ENCODE data around the gene CCDC60. TPM values are rescaled to one million over a fixed set of nuclear protein-coding genes. Genes with fewer than 3 reads are reported as not detected.

The CCDC60 gene
- total and polyA plus RNA-seq, 8 donors, result not detected

DNA sequence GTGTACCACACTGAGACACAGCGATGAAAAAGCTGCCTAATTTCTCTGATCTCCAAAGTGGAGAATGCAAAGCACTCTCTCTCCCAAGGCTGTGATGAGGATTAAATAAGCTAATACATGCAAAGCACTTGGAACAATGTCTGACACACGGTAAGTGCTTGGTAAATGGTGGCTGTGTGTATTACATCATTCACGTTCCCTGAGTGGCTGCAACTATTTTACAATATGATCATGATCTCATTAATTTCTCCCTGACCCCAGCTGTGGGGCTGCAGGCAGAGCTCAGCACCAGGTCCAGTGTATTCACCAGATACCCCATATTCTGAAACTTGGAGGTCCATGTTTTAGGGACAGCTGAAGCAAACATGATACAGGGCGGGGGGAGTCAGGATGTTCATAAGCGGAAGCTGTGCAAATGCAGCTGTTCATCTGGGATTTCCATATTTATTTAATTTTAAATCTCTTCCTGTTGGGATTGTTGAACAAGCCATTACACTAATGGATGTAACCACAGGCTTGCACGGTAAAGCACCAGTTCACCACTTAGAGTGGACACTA lies 106.4 kb downstream of the CCDC60 start:
- no peak for FAIRE-seq
- Histone ChIP-seq H3K36me3 (no peaks in the 10 kb centered on the region), H3K4me1 (no peaks in the 10 kb centered on the region), H3K4me3 (no peak overlapping the region), H3K9me3 (no peaks in the 10 kb centered on the region), H3K27me3 (peaks cover 0 to 5% (median 1%) of the 10 kb centered on the region in 4 donors), H3K27ac (no peak overlapping the region)
- WGBS, 2 donors, result 69 to 77% methylated on average over 6 of the region's 6 CpGs
- intact Hi-C loops (cut with DNase I), result no loop called here
- no peak for ATAC-seq
- TF ChIP-seq, protein P1, sequence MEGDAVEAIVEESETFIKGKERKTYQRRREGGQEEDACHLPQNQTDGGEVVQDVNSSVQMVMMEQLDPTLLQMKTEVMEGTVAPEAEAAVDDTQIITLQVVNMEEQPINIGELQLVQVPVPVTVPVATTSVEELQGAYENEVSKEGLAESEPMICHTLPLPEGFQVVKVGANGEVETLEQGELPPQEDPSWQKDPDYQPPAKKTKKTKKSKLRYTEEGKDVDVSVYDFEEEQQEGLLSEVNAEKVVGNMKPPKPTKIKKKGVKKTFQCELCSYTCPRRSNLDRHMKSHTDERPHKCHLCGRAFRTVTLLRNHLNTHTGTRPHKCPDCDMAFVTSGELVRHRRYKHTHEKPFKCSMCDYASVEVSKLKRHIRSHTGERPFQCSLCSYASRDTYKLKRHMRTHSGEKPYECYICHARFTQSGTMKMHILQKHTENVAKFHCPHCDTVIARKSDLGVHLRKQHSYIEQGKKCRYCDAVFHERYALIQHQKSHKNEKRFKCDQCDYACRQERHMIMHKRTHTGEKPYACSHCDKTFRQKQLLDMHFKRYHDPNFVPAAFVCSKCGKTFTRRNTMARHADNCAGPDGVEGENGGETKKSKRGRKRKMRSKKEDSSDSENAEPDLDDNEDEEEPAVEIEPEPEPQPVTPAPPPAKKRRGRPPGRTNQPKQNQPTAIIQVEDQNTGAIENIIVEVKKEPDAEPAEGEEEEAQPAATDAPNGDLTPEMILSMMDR (IDR thresholded peaks at IDR 0.05), result no peak
- DNase-seq, result no peak

DNA sequence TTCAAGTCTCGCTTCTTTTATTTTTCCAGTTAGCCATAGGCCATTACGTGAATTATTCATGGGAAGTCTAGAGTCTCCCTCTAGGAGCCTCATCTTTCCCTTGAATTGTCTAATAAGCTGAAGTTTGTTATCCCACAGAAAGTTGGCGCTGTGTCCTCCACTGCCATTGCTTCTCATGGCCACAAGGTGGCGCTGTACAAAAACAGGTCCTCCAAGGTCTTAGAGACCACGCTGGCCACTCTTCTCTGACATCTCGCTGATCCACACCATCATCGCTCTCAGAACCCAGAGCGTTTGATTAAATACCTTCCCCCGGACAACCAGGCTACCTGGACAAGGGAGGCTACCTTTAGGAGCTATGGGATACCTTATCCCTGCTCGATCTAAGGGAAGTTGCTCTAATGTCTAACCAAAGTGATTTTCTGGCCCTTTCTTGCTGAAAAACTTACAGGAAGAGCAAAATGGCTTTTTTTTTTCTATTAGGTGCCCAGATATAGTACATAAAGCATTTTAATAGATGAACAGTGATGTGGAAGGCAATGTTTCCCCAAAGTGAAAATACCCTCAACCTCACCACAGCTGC lies 110.0 kb downstream of the CCDC60 start:
- peak in 2 of 4 donors; percentile 36 to 49 for ATAC-seq
- H3K4me3 ChIP-seq, result no peak overlapping the region
- H3K27me3 ChIP-seq, result peaks cover 0 to 5% (median 1%) of the 10 kb centered on the region in 4 donors
- TF ChIP-seq, protein P1 (IDR thresholded peaks at IDR 0.05), result peak; percentile 52 to 67 (median 64)
- FAIRE-seq, result no peak
- peak in 3 of 6 donors; percentile 19 to 55 (median 20) for DNase-seq
- WGBS, 2 donors, result 34 to 36% methylated on average over 10 of the region's 10 CpGs
- intact Hi-C loops (cut with DNase I), result no loop called here
- H3K4me1 ChIP-seq, result no peaks in the 10 kb centered on the region
- no peaks in the 10 kb centered on the region for H3K9me3 ChIP-seq
- no peak overlapping the region for H3K27ac ChIP-seq
- H3K36me3 ChIP-seq, result no peaks in the 10 kb centered on the region

DNA sequence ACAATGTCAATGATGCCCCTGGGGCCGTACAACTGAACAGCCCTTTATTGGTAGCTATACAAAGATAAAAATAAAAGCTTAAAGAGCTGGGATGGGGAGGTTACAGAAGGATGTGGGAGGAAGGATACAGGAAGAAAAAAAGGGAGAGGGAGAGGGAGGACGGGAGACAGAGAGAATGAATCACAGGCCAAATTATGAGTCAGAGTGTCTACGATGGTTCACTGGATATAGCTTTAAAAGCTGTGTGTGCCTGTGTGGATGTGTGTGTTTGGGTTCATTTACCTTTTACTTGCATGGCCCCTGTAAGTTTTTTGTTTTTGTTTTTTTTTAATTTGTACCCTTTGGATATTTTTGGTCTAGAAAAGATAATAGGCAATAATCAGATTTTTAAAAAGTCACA lies 111.9 kb downstream of the CCDC60 start:
- DNase-seq (no peak), FAIRE-seq (no peak), ATAC-seq (no peak)
- Histone ChIP-seq H3K36me3 (no peaks in the 10 kb centered on the region), H3K27me3 (peaks cover 0 to 5% (median 1%) of the 10 kb centered on the region in 4 donors), H3K4me3 (no peak overlapping the region), H3K9me3 (no peaks in the 10 kb centered on the region), H3K27ac (no peak overlapping the region), H3K4me1 (no peaks in the 10 kb centered on the region)
- TF ChIP-seq, protein P1 (IDR thresholded peaks at IDR 0.05), result no peak
- intact Hi-C loops (cut with DNase I), result no loop called here
- WGBS, 2 donors, result 49 to 66% methylated on average over 3 of the region's 3 CpGs

DNA sequence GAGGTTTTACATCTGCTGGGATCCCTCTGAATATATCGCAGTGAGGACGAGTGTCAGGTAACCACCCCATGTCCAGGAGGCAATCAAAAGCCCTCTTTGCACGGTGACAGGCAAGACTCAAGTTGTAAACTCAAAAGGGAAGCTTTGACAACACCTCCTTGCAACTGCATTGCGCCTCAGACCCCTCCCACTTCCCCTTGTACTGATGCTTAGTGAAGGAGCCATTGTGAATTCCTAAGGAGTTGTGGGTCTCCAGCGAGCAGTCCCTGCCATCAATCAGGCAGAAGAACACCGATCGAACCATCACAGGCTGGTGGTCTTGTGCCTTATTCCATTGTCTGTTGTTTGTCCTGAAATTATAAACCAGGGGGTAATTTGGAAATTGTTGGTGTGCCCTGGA lies 112.6 kb downstream of the CCDC60 start:
- ATAC-seq, result no peak
- TF ChIP-seq, protein P1 (IDR thresholded peaks at IDR 0.05), result no peak
- Histone ChIP-seq H3K9me3 (no peaks in the 10 kb centered on the region), H3K27me3 (peaks cover 0 to 3% (median under 1%) of the 10 kb centered on the region in 4 donors), H3K36me3 (no peaks in the 10 kb centered on the region), H3K27ac (no peak overlapping the region), H3K4me1 (no peaks in the 10 kb centered on the region), H3K4me3 (no peak overlapping the region)
- WGBS, 2 donors, result 36 to 48% methylated on average over 7 of the region's 7 CpGs
- no peak for DNase-seq
- FAIRE-seq, result no peak
- intact Hi-C loops (cut with DNase I), result no loop called here

DNA sequence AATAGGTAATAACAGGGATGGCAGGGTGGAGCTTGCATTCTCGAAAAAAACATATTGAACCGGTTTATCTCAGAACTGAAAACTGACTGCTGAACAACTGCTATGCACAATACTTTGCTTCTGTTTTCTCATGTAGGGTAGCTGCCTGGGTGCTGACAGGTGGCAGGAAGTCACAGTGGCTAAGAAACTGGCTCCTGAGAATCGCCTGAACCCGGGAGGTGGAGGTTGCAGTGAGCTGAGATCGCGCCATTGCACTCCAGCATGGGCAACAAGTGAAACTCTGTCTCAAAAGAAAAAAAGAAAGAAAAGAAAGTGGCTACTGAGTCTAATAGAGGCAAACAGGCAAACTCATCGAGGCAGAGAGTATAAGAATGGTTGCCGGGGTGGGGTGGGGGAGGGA lies 113.1 kb downstream of the CCDC60 start:
- 25 to 33% methylated on average over 8 of the region's 8 CpGs for WGBS, 2 donors
- TF ChIP-seq, protein P1 (IDR thresholded peaks at IDR 0.05), result no peak
- H3K4me3 ChIP-seq, result no peak overlapping the region
- H3K36me3 ChIP-seq, result no peaks in the 10 kb centered on the region
- H3K27me3 ChIP-seq, result peaks cover 0 to 3% (median 0%) of the 10 kb centered on the region in 4 donors
- FAIRE-seq, result no peak
- H3K27ac ChIP-seq, result no peak overlapping the region
- ATAC-seq, result no peak
- intact Hi-C loops (cut with DNase I), result no loop called here
- no peaks in the 10 kb centered on the region for H3K4me1 ChIP-seq
- no peak for DNase-seq
- H3K9me3 ChIP-seq, result no peaks in the 10 kb centered on the region
